ENCODE results near the gene COL17A1.
A peak's percentile ranks its signal among the peaks of the same experiment; 100 is the strongest.

COL17A1 gene

DNA sequence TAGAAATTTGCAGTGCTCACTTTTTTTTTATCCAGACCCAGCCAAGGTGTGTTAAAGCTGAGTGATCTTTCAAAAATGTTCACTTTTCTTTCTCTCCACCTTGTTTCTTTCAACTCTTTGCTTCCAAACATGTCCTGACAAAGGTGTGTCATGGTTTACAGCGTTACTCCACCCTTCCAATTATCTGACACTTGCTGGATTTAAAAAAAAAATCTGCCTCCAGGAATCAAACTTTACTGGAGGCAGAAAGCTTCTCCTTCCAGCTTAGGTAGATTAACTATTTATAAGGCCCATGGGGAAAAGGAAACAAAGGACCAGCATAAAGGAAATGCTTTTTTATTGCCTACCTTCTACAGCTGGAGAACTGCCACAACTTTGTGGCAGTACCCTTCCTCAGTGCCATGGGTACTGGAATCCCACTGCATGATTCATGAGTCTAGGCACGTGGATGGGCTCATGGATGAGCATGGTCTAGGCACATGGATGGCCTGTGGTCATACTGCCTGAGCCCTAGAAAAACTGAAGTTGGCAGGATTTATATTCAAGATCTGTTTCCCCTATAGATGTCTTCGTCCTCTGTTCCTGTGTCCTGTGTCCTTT, at the start of gene COL17A1:
Gene COL17A1 (minus strand): TSS at position 80 of the 600 bp plus-strand sequence. CDS start 5,207 bp downstream, outside the sequence.
- DNase-seq, result no peak

DNA sequence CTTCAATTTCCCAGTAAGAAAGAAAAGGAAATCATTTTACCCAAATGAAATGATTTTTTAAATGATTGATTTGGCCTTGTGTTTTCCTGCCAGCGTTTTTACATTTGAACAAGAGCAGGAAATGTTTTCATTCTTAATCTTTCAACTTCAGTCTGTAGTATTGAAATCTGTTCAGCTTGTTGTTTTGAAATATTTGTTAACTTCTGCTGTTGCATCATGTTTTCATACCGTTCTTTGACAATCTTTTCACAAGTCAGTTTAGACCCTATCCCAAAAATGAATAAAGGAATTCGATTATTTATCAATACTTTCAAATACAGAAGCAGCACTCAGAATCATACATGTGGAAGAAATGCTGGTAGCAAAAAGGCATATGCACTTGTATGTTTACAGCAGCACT, 44.4 kb upstream of the COL17A1 start:
- no peak for DNase-seq

GRCh38 chr10:104128214-104128613, 42.5 kb upstream of the COL17A1 start:
- no peak for DNase-seq

GRCh38 chr10:104127411-104127810, 41.7 kb upstream of the COL17A1 start:
- peak; percentile 25 for DNase-seq

GRCh38 chr10:104123397-104123796, 37.7 kb upstream of the COL17A1 start:
- DNase-seq, result peak; percentile 24

- DNase-seq, result peak; percentile 43
Measured at GRCh38 chr10:104122225-104123107, 36.8 kb upstream of the COL17A1 start.

DNA sequence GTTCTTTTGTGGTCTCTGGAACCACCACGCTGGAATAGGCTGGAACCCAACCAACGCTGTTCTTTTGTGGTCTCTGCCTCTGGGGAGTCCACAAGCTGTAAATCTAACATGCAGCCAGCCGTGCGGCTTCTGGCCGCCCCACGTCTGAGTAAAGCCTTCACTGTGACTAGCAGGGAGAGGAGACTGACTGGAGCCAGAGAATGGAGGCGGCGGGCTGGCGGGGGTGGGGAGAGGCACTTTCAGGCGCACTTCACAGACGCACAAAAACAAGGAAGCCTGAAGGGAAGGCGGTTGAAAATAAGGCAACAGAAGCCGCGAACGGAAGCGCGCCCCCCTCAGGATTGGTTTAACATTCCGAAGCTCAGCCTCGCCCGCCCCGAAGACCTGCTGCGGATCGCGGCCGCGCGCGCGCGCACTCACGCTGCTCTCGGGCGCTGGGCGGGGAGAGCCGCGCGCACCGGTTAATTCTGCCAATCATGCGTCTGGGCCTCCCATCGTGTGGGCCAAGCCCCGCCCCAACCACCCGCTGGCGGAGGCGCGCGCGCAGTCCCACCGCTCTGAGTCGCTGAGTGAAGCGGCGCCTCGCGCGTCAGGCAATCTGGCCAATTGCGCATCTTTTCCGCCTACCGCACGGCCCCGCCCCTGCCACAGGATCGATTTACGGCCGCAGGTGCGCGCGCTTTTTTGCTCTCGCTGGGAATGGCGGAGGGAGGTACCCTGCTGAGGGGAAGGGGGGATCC, 36.0 kb upstream of the COL17A1 start, which contains the start of gene SFR1:
Gene SFR1 (plus strand): TSS at position 687 of the 740 bp plus-strand sequence. CDS start 13 bp downstream, at position 700.
- DNase-seq, result peak; percentile 99

- DNase-seq, result peak; percentile 91
Measured at GRCh38 chr10:104120903-104121484, 35.3 kb upstream of the COL17A1 start.

DNA sequence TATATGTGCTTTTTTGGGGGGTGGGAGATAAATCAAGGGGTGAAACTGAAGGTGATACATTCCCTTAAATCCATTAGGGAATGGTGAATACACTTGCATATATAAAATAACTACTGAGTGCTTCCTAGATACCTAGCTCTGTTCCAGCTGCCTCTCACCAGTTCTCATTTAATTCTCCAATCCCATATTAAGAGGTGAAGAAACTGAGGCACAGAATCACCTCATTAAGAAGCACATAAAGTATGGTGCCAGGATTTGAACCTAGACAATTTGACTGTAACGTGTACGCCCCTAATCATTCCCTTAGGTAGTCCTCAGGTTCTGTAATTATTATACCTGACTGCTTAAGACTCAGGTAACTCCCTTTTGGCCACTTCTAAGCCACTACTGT, 34.8 kb upstream of the COL17A1 start:
- DNase-seq, result no peak

DNA sequence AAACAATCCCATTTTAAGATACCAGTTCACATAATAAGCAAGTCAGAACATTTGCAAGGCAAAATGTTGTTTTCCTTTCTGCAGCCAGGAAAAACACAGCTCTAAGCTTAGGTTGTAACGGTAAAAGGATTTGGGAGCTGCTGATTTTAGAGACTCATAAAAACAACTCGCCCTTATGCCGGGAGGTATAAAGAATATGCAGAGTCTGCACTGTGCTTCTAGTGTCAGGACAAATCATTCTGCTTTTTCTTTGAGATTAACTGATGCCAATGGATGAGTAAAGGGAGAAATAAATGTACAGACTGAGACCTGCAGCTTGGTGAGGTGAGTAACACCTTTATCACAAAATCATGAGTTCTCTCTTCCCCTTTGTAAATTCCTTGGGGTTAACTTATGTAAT, 34.3 kb upstream of the COL17A1 start:
- DNase-seq, result no peak

DNA sequence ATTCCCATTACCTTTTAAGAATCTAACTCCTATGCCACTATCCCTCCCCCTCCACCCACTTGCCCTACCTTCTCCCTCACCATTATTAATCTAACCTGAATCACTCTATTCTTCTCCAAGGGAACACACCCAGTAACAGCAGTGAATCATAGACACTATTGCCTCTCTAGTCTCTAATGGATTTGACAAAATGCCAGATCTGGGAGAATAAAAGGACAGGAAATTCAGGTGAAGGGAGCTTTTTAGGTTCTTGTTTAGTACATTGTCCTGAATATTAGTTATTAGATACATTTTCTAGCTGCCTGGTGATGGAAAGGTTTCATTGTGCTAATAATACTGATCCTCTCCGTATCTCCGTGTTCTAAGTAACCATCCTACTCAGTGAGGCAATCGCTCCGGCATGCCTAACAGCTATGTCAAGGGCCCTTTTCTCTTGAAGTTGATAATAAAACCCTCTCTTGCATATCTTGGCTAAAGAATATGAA, 32.2 kb upstream of the COL17A1 start:
- DNase-seq, result no peak

DNA sequence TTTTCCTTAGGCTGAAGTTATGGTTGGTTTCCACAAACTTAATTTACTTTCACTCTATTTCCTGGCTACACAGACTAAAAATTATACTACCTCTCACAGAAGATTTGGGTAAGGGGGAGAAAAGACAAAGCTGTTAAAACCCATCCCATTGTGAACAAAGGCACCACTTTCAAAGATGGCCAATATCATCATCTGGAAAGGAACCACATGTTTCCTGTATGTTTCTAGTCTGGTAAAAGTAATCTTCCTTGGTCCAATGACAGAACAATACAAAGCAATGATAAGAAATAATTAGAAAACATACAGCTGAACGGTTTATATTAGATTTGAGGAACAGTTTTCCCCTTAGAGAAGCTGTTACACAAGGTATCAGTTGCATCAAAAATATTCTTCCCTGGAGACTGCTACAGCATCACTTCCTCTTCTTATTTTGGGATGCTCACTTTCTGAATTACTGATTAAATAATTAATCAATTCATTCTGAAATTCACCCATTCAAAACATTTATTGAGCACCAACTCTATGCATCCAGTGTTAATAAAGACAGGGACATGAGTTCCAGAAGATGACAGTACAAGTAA, 27.8 kb upstream of the COL17A1 start:
- no peak for DNase-seq

- DNase-seq, result peak; percentile 32
Measured at GRCh38 chr10:104109908-104110662, 24.4 kb upstream of the COL17A1 start.

GRCh38 chr10:104104926-104105325, 19.2 kb upstream of the COL17A1 start:
- DNase-seq, result peak; percentile 10

DNA sequence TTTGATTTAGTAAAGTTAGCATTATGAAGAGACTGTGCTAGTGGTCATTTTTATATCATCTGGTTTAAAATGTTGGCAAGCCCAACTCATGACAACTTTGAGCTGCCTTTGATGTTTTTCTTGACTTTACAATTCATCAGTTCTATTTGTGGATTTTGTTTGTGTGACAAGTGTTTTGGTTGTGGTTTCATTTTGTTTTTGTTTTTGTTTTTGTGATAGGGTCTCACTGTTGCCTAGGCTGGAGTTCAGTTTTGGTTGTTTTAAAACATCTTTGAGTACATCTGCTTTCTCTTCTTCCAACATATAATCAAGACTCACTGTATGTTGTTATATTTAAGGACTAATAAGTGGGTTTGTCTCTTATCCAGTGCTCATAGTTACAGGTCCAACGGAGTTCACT, 18.7 kb upstream of the COL17A1 start:
- no peak for DNase-seq

GRCh38 chr10:104103956-104104355, 18.3 kb upstream of the COL17A1 start:
- no peak for DNase-seq

- no peak for DNase-seq
Measured at GRCh38 chr10:104101902-104102301, 16.2 kb upstream of the COL17A1 start.

GRCh38 chr10:104100795-104101194, 15.1 kb upstream of the COL17A1 start:
- DNase-seq, result no peak

- no peak for DNase-seq
Measured at GRCh38 chr10:104099941-104100340, 14.3 kb upstream of the COL17A1 start.

DNA sequence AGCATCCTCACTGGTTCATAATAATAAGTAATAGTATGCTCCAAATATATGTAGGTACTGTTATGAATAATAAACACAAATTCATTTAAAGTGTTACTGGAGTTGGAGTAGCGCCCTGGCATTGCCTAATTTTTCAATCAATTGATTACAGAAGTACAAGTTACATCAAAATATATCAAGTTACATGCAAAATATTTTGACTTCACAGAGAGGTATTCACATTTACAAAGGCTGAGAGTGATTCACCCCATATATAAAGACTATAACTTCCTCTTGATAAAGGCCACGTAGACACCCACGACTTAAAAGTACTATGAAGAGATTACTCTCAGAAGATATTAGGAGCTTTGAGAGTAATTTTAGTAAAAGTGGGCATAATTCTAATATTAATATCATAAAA, 13.6 kb upstream of the COL17A1 start:
- DNase-seq, result no peak

GRCh38 chr10:104098358-104098925, 12.8 kb upstream of the COL17A1 start:
- no peak for DNase-seq
